B cell (primary cell): ENCODE results near the gene TOMM40. TPM values are rescaled to one million over a fixed set of nuclear protein-coding genes. Genes with fewer than 3 reads are reported as not detected.

ENCODE experiments used
- ATAC-seq: fragments of 200-7000 bp; cut with Tn5 transposase; one replicate; pipeline ENCODE4 v1.10.0; 2021; ENCODE audit warnings: low read depth, mild to moderate bottlenecking, moderate number of reproducible peaks, moderate library complexity
- CTCF ChIA-PET: fragments of 350-600 bp; sonication (Branson Sonifier 250); formaldehyde crosslinking; loops from one replicate; lab custom pipeline; 2021; ENCODE audit warnings: antibody characterized with exemption, inconsistent platforms; lab: Charles Lee
- POLR2A ChIA-PET: fragments of 350-600 bp; sonication (Branson Sonifier 250); formaldehyde crosslinking; loops from one replicate; lab custom pipeline; 2021; ENCODE audit warnings: antibody characterized with exemption; lab: Charles Lee
- DNase-seq: peaks from one replicate; pipeline ENCODE4 v3.0.0; 2013
- H2AFZ ChIP-seq: 2 replicates; pipeline ENCODE4 v1.6.1; 2012; ENCODE audit warnings: mild to moderate bottlenecking, low read depth, low read length; ENCODE audit not compliant: insufficient read depth, poor library complexity, severe bottlenecking
- H3K27ac ChIP-seq, 2 donors: 1 replicate in 1 of 2; 2 replicates in 1 of 2; pipeline ENCODE4 v1.5.1; 2012 to 2013; ENCODE audit warnings: low read length in 2 of 2, mild to moderate bottlenecking in 2 of 2, moderate library complexity in 1 of 2
- H3K27me3 ChIP-seq, 4 experiments: fragments of 200-600 bp in 1 of 4; sonication (generic) in 1 of 4; replicated peaks in 1 of 4; 1 replicate in 2 of 4; 2 replicates in 2 of 4; pipeline versions ENCODE4 v1.6.1 to v1.7.0; 2013 to 2016; ENCODE audit warnings: low read length in 3 of 4, mild to moderate bottlenecking in 2 of 4, mixed read lengths in 1 of 4, moderate library complexity in 1 of 4; ENCODE audit not compliant: insufficient read depth in 4 of 4, control insufficient read depth in 3 of 4; ENCODE audit errors: control extremely low read depth in 1 of 4
- H3K36me3 ChIP-seq, 2 experiments: replicated peaks in 1 of 2; 1 replicate in 1 of 2; 2 replicates in 1 of 2; pipeline versions ENCODE4 v1.6.1 to v1.7.1; 2013; ENCODE audit warnings: low read length in 1 of 2; ENCODE audit not compliant: insufficient read depth in 2 of 2, control insufficient read depth in 1 of 2; ENCODE audit errors: control extremely low read depth in 1 of 2, extremely low read depth in 1 of 2
- H3K4me1 ChIP-seq, 2 donors: fragments of 200-600 bp in 1 of 2; sonication (generic) in 1 of 2; 1 replicate in 1 of 2; 2 replicates in 1 of 2; pipeline versions ENCODE4 v1.5.1 to v1.6.1; 2013 to 2017; ENCODE audit warnings: low read length in 2 of 2; ENCODE audit not compliant: control insufficient read depth in 2 of 2, insufficient read depth in 2 of 2
- H3K4me2 ChIP-seq: replicated peaks from 2 replicates; pipeline ENCODE3; 2012; ENCODE audit warnings: mild to moderate bottlenecking, low read depth, low read length; ENCODE audit not compliant: poor library complexity, severe bottlenecking
- H3K4me3 ChIP-seq, 5 experiments: fragments of 200-600 bp in 1 of 5; sonication (generic) in 1 of 5; 1 replicate in 3 of 5; 2 replicates in 2 of 5; pipeline versions ENCODE4 v1.5.1 to v1.7.0; 2011 to 2016; ENCODE audit warnings: low read length in 4 of 5, mild to moderate bottlenecking in 4 of 5, low read depth in 2 of 5, control low read depth in 1 of 5, moderate library complexity in 1 of 5; ENCODE audit not compliant: insufficient read depth in 1 of 5; ENCODE audit errors: control extremely low read depth in 1 of 5, extremely low read depth in 1 of 5
- H3K79me2 ChIP-seq: fragments of 200-600 bp; sonication (generic); one replicate; pipeline ENCODE4 v1.6.0; 2016; ENCODE audit warnings: low read length; ENCODE audit not compliant: control insufficient read depth, insufficient read depth
- H3K9ac ChIP-seq: fragments of 200-600 bp; sonication (generic); 2 replicates; pipeline ENCODE4 v1.6.1; 2017; ENCODE audit warnings: mild to moderate bottlenecking, low read length, moderate library complexity
- H3K9me3 ChIP-seq, 3 donors: one replicate each; pipeline versions ENCODE4 v1.6.1 to v1.7.1; 2013; ENCODE audit warnings: low read length in 2 of 3; ENCODE audit not compliant: control insufficient read depth in 2 of 3, insufficient read depth in 1 of 3; ENCODE audit errors: control extremely low read depth in 1 of 3
- H4K20me1 ChIP-seq: 2 replicates; pipeline ENCODE4 v1.6.0; 2012; ENCODE audit warnings: mild to moderate bottlenecking, low read length; ENCODE audit not compliant: insufficient read depth, control insufficient read depth, poor library complexity, severe bottlenecking
- H3K27ac Mint-ChIP-seq: one replicate; pipeline ENCODE4 v1.8.0; 2021; ENCODE audit warnings: mixed read lengths
- H3K27me3 Mint-ChIP-seq: one replicate; pipeline ENCODE4 v1.8.0; 2021; ENCODE audit warnings: mixed read lengths
- H3K4me1 Mint-ChIP-seq: one replicate; pipeline ENCODE4 v1.8.0; 2021; ENCODE audit warnings: mixed read lengths
- H3K4me3 Mint-ChIP-seq: one replicate; pipeline ENCODE4 v1.8.0; 2021; ENCODE audit warnings: mixed read lengths
- H3K9me3 Mint-ChIP-seq: one replicate; pipeline ENCODE4 v1.8.0; 2022; ENCODE audit warnings: mixed read lengths; ENCODE audit not compliant: insufficient read depth
- CTCF ChIP-seq: fragments of 200-600 bp; IDR thresholded peaks from one replicate; pipeline ENCODE4 v1.8.0; 2022; ENCODE audit warnings: antibody characterized with exemption, mild to moderate bottlenecking
- EZH2 ChIP-seq: IDR thresholded peaks from 2 replicates; pipeline ENCODE4 v1.6.1; 2012; ENCODE audit warnings: borderline replicate concordance, low read depth, mild to moderate bottlenecking, moderate library complexity, low read length; ENCODE audit not compliant: insufficient read depth, poor library complexity, severe bottlenecking
- WGBS: methylation state at CpG from one replicate; pipeline ENCODE4 v1.1.5; 2013; ENCODE audit warnings: missing lambda C conversion rate; ENCODE audit not compliant: insufficient coverage; 5-methylcytosine and 5-hydroxymethylcytosine counted together
- intact Hi-C: fragments of 100-400 bp; cut with micrococcal nuclease; formaldehyde crosslinking; loops from one replicate; pipeline ENCODE4 v1.10.0; 2022
- polyA plus RNA-seq: library from polyadenylated mRNA; depleted of rRNA; stranded (reverse); fragments of >200 nt; gene quantifications from 2 replicates; pipeline ENCODE4 v1.2.3, GENCODE V29; 2012
- total RNA-seq, 2 donors: library from RNA; stranded (reverse); fragments of 120-200 nt in 1 of 2; gene quantifications; 1 replicate in 1 of 2; 2 replicates in 1 of 2; pipeline versions ENCODE4 v1.2.3 to v1.2.4, GENCODE V29; 2013 to 2022

The TOMM40 gene
- total and polyA plus RNA-seq, 2 donors (not counting 1 experiment from before 2014, with no cell fraction given) = 30.9 to 31.1 TPM

GRCh38 chr19:44890366-44891015 is 563 bp upstream of the TOMM40 start:
- ChIA-PET CTCF (interaction anchor here (0.5 to 1.4 kb wide), 8 partner anchors 25 to 299 kb away, joined by 3 to 10 read pairs (median 3); no protein-coding TSS in a partner anchor), POLR2A (interaction anchor here (0.6 to 1.4 kb wide), 7 partner anchors 65 to 1728 kb away, joined by 3 to 10 read pairs (median 5); partner anchors contain the start of genes CLASRP and CLPTM1)
- 0% methylated on average over 40 of the region's 40 CpGs for WGBS
- Histone ChIP-seq H3K4me2 (peak overlapping the region; percentile 76), H3K36me3 (peaks cover 0 to 30% of the 10 kb centered on the region in 2 experiments), H3K9ac (peak overlapping the region; percentile 74), H3K4me3 (peak overlapping the region; percentile 65 to 90 (median 73)), H3K4me1 (peaks cover 16 to 21% of the 10 kb centered on the region in 2 donors), H2AFZ (peak overlapping the region; percentile 83), H3K27ac (peak overlapping the region; percentile 87 to 98), H3K9me3 (peaks cover 0 to 3% (median 0%) of the 10 kb centered on the region in 3 donors), H4K20me1 (peaks cover 7% of the 10 kb centered on the region), H3K27me3 (no peaks in the 10 kb centered on the region), H3K79me2 (peaks cover 19% of the 10 kb centered on the region)
- TF ChIP-seq CTCF (no peak), EZH2 (no peak)
- Mint-ChIP-seq H3K27me3 (no peaks in the 10 kb centered on the region), H3K9me3 (no peaks in the 10 kb centered on the region), H3K4me3 (peak overlapping the region; percentile 92), H3K27ac (peak overlapping the region; percentile 94), H3K4me1 (peaks cover 29% of the 10 kb centered on the region)
- ATAC-seq (peak; percentile 78), DNase-seq (peak; percentile 100)
- intact Hi-C loops = loop anchor here (1.0 to 2.0 kb wide), 11 partner anchors 25 to 802 kb away; partner anchors contain the start of genes BLOC1S3, CLPTM1, ERCC2 and GEMIN7

- Mint-ChIP-seq H3K4me1 (peaks cover 29% of the 10 kb centered on the region), H3K27ac (peak overlapping the region; percentile 2), H3K27me3 (no peaks in the 10 kb centered on the region), H3K4me3 (peak overlapping the region; percentile 83), H3K9me3 (no peaks in the 10 kb centered on the region)
- Histone ChIP-seq H3K4me1 (peaks cover 16 to 21% of the 10 kb centered on the region in 2 donors), H3K9me3 (peaks cover 0 to 3% (median 0%) of the 10 kb centered on the region in 3 donors), H3K9ac (no peak overlapping the region), H3K36me3 (peaks cover 0 to 49% of the 10 kb centered on the region in 2 experiments), H4K20me1 (peaks cover 7% of the 10 kb centered on the region), H3K4me3 (no peak overlapping the region), H3K27me3 (no peaks in the 10 kb centered on the region), H3K79me2 (peaks cover 25% of the 10 kb centered on the region), H3K4me2 (no peak overlapping the region), H2AFZ (no peak overlapping the region), H3K27ac (no peak overlapping the region)
- TF ChIP-seq CTCF (no peak), EZH2 (no peak)
- ATAC-seq (no peak), DNase-seq (no peak)
- ChIA-PET POLR2A (no interaction called here), CTCF (interaction anchor here (1.1 kb wide), 1 partner anchor 239 kb away, joined by 3 read pairs; no protein-coding TSS in a partner anchor)
- WGBS = 97% methylated on average over 7 of the region's 7 CpGs
- intact Hi-C loops = no loop called here
These were observed 1.9 kb downstream of the TOMM40 start for GRCh38 chr19:44892932-44893331.
